PC-9 (cell line): ENCODE measurements around the gene ARHGAP22. TPM values are rescaled to one million over a fixed set of nuclear protein-coding genes. Genes with fewer than 3 reads are reported as not detected.

Experiments used
- BruUV-seq: library from RNA; stranded (reverse); fragments of 400-500 nt; replicated peaks from 2 replicates; lab custom pipeline; 2021; lab: Mats Ljungman, UMichigan
- CTCF ChIA-PET: fragments of 300-600 bp; sonication (Branson Sonifier 250); formaldehyde crosslinking; loops from one replicate; lab custom pipeline; 2022; ENCODE audit warnings: antibody characterized with exemption; lab: Charles Lee
- POLR2A ChIA-PET: fragments of 300-600 bp; sonication (Branson Sonifier 250); formaldehyde crosslinking; loops from one replicate; lab custom pipeline; 2022; ENCODE audit warnings: antibody characterized with exemption; ENCODE audit not compliant: unreplicated experiment; lab: Charles Lee
- DNase-seq, 2 experiments: peaks; one replicate each; pipeline versions ENCODE4 v3.0.0 to v3.0.0-alpha.2; 2015 to 2022; ENCODE audit warnings: mixed read lengths in 1 of 2
- H2AFZ ChIP-seq: fragments of 200-600 bp; sonication (generic); 2 replicates; pipeline ENCODE4 v1.8.1; 2017; ENCODE audit warnings: antibody characterized with exemption
- H3F3A ChIP-seq: fragments of 200-600 bp; sonication (generic); 2 replicates; pipeline ENCODE4 v1.8.1; 2017; ENCODE audit warnings: antibody characterized with exemption, mild to moderate bottlenecking, low read depth; ENCODE audit not compliant: insufficient read depth
- H3K27ac ChIP-seq: fragments of 200-600 bp; sonication (generic); 2 replicates; pipeline ENCODE4 v1.6.1; 2016; ENCODE audit warnings: mixed run types
- H3K27me3 ChIP-seq: fragments of 200-600 bp; sonication (generic); 2 replicates; pipeline ENCODE4 v1.6.1; 2016; ENCODE audit warnings: low read depth, mixed run types; ENCODE audit not compliant: insufficient read depth
- H3K36me3 ChIP-seq: fragments of 200-600 bp; sonication (generic); 2 replicates; pipeline ENCODE4 v1.6.1; 2016; ENCODE audit warnings: low read depth, mixed run types
- H3K4me1 ChIP-seq: fragments of 200-600 bp; sonication (generic); replicated peaks from 2 replicates; pipeline ENCODE4 v1.6.1; 2016; ENCODE audit warnings: mixed run types; ENCODE audit not compliant: insufficient read depth
- H3K4me2 ChIP-seq: fragments of 200-600 bp; sonication (generic); 2 replicates; pipeline ENCODE4 v1.6.1; 2017; ENCODE audit warnings: mixed run types
- H3K4me3 ChIP-seq: fragments of 200-600 bp; sonication (generic); 2 replicates; pipeline ENCODE4 v1.6.1; 2016; ENCODE audit warnings: mixed run types
- H3K79me2 ChIP-seq: fragments of 200-600 bp; sonication (generic); 2 replicates; pipeline ENCODE4 v1.6.1; 2017; ENCODE audit warnings: low read depth, mixed run types
- H3K9me2 ChIP-seq: fragments of 200-600 bp; sonication (generic); 2 replicates; pipeline ENCODE4 v1.8.1; 2017; ENCODE audit warnings: mild to moderate bottlenecking; ENCODE audit not compliant: insufficient read depth
- H3K9me3 ChIP-seq: fragments of 200-600 bp; sonication (generic); 2 replicates; pipeline ENCODE4 v1.8.1; 2016; ENCODE audit warnings: low read depth; ENCODE audit not compliant: insufficient read depth
- H4K20me1 ChIP-seq: fragments of 200-600 bp; sonication (generic); 2 replicates; pipeline ENCODE4 v1.8.1; 2017; ENCODE audit not compliant: insufficient read depth
- CTCF ChIP-seq: fragments of 200-600 bp; sonication (generic); conservative IDR thresholded peaks from 2 replicates; pipeline ENCODE4 v1.6.1; 2017; ENCODE audit warnings: mixed run types, antibody characterized with exemption, mild to moderate bottlenecking, moderate library complexity
- EZH2 ChIP-seq: fragments of 200-600 bp; sonication (generic); IDR thresholded peaks from 2 replicates; pipeline ENCODE4 v1.8.0; 2017; ENCODE audit warnings: antibody characterized with exemption, low read depth
- intact Hi-C: fragments of 100-400 bp; cut with micrococcal nuclease; formaldehyde crosslinking; loops from one replicate; pipeline ENCODE4 v1.10.0; 2022; ENCODE audit not compliant: unreplicated experiment
- total RNA-seq: library from RNA; stranded (reverse); gene quantifications from 2 replicates; pipeline ENCODE4 v1.2.3, GENCODE V29; 2021

Gene ARHGAP22
- total RNA-seq, 1 experiment from 2014 or later: 4.0 TPM

GRCh38 chr10:48626447-48626846, 21.6 kb upstream of the ARHGAP22 start:
- Histone ChIP-seq H3K9me2 (no peaks in the 10 kb centered on the region), H3K4me2 (no peak overlapping the region), H3F3A (no peaks in the 10 kb centered on the region), H2AFZ (no peak overlapping the region), H3K4me1 (no peaks in the 10 kb centered on the region), H3K36me3 (no peaks in the 10 kb centered on the region), H3K9me3 (no peaks in the 10 kb centered on the region), H3K79me2 (no peaks in the 10 kb centered on the region), H3K27ac (no peak overlapping the region), H3K4me3 (no peak overlapping the region), H4K20me1 (no peaks in the 10 kb centered on the region), H3K27me3 (no peaks in the 10 kb centered on the region)
- CTCF ChIA-PET: no interaction called here
- POLR2A ChIA-PET: no interaction called here
- no peak for DNase-seq
- TF ChIP-seq EZH2: no peak
- no peak for TF ChIP-seq CTCF
- intact Hi-C loops: no loop called here
- BruUV-seq: no TSS peak

- no peak overlapping the region for H3K4me2 ChIP-seq
- no peak overlapping the region for H3K27ac ChIP-seq
- H3K9me2 ChIP-seq: no peaks in the 10 kb centered on the region
- no peaks in the 10 kb centered on the region for H3K9me3 ChIP-seq
- H3K79me2 ChIP-seq: no peaks in the 10 kb centered on the region
- no peak overlapping the region for H3K4me3 ChIP-seq
- no peaks in the 10 kb centered on the region for H3K36me3 ChIP-seq
- CTCF ChIA-PET: no interaction called here
- no peaks in the 10 kb centered on the region for H3K27me3 ChIP-seq
- intact Hi-C loops: loop anchor here (2.0 kb wide), 1 partner anchor 21 kb away; the partner anchor contains the start of gene ARHGAP22
- no peaks in the 10 kb centered on the region for H3K4me1 ChIP-seq
- H4K20me1 ChIP-seq: no peaks in the 10 kb centered on the region
- BruUV-seq: no TSS peak
- H3F3A ChIP-seq: no peaks in the 10 kb centered on the region
- no peak for DNase-seq
- POLR2A ChIA-PET: no interaction called here
- TF ChIP-seq EZH2 (no peak), CTCF (no peak)
- no peak overlapping the region for H2AFZ ChIP-seq
These were observed 20.9 kb upstream of the ARHGAP22 start for GRCh38 chr10:48625826-48626134.

GRCh38 chr10:48623607-48624132, 18.8 kb upstream of the ARHGAP22 start:
- ChIA-PET POLR2A (no interaction called here), CTCF (no interaction called here)
- Histone ChIP-seq H3K9me3 (no peaks in the 10 kb centered on the region), H3K4me1 (no peaks in the 10 kb centered on the region), H3K4me3 (no peak overlapping the region), H4K20me1 (no peaks in the 10 kb centered on the region), H3K27me3 (no peaks in the 10 kb centered on the region), H3K27ac (no peak overlapping the region), H3K79me2 (no peaks in the 10 kb centered on the region), H3K36me3 (no peaks in the 10 kb centered on the region), H2AFZ (no peak overlapping the region), H3K9me2 (no peaks in the 10 kb centered on the region), H3K4me2 (no peak overlapping the region), H3F3A (no peaks in the 10 kb centered on the region)
- no peak for TF ChIP-seq CTCF
- no peak for DNase-seq
- BruUV-seq: no TSS peak
- intact Hi-C loops: loop anchor here (2.0 kb wide), 1 partner anchor 19 kb away; the partner anchor contains the start of gene ARHGAP22
